HG03521 (cell line): Measurements from ENCODE around the gene TMEM121B.
A peak's percentile ranks its signal among the peaks of the same experiment; 100 is the strongest.
"Not testable (repeated sequence)": the region's sequence is repeated elsewhere in the genome, so short reads cannot be mapped to it uniquely, and the experiment has no call there.

Experiments
- ATAC-seq: cut with Tn5 transposase; IDR thresholded peaks from one replicate; pipeline ENCODE4 v1.9.1; 2021; ENCODE audit warnings: mild to moderate bottlenecking, moderate library complexity; ENCODE audit not compliant: unreplicated experiment

TMEM121B gene

GRCh38 chr22:17121233-17122195 is at the start of gene TMEM121B:
Gene TMEM121B (minus strand): TSS chr22:17121360. CDS start chr22:17121127, 233 bp downstream.
- ATAC-seq = no peak

GRCh38 chr22:17167486-17167885 is 46.3 kb upstream of the TMEM121B start:
- no peak for ATAC-seq

GRCh38 chr22:17164392-17165024 is 43.3 kb upstream of the TMEM121B start:
- no peak for ATAC-seq

- ATAC-seq = no peak
Observed at GRCh38 chr22:17162731-17163130, 41.6 kb upstream of the TMEM121B start.

- ATAC-seq = no peak
Observed at GRCh38 chr22:17161991-17162390, 40.8 kb upstream of the TMEM121B start.

- no peak for ATAC-seq
Observed at GRCh38 chr22:17159504-17159951, 38.4 kb upstream of the TMEM121B start.

- ATAC-seq = peak; percentile 68
Observed at GRCh38 chr22:17158568-17159503, 37.7 kb upstream of the TMEM121B start, which contains the start of gene HDHD5. Gene HDHD5 (minus strand): TSS chr22:17159277. CDS start chr22:17159251, 26 bp downstream.

DNA sequence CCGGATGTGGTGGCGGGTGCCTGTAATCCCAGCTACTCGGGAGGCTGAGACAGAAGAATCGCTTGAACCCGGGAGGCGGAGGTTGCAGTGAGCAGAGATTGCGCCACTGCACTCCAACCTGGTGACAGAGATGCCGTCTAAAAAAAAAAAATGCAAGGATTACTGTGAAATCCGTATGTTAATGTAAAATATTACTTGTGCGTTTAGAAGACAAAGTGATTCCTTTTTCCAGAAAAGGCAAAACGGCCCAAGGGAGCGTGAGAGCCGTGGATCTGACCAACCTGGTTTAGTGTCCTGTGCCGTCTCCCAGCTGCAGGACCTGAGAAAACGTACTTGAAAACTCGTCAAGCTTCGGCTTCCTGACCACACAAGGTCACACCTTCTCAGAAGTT is 37.0 kb upstream of the TMEM121B start:
- no peak for ATAC-seq

DNA sequence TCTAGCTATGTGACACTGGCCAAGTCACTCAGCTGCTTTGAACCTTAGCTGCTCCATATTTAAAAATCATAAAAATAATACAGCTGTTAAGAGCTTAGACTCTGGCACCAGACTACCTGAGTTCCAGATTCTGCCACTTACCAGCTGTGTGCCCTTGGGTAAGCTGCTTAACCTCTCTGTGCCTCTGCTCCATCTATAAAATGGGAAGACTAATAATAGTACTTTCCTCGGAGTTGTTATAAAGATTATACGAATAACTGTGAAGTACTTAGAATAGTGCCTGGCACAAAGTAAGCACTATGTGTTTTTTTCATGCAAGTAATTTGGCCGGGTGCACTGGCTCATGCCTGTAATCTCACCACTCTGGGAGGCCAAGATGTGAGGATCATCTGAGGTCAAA is 36.6 kb upstream of the TMEM121B start:
- ATAC-seq = no peak

GRCh38 chr22:17155941-17156340 is 34.8 kb upstream of the TMEM121B start:
- no peak for ATAC-seq

- ATAC-seq = no peak
Observed at GRCh38 chr22:17152971-17153370, 31.8 kb upstream of the TMEM121B start.

- ATAC-seq = no peak
Observed at GRCh38 chr22:17152340-17152739, 31.2 kb upstream of the TMEM121B start.

DNA sequence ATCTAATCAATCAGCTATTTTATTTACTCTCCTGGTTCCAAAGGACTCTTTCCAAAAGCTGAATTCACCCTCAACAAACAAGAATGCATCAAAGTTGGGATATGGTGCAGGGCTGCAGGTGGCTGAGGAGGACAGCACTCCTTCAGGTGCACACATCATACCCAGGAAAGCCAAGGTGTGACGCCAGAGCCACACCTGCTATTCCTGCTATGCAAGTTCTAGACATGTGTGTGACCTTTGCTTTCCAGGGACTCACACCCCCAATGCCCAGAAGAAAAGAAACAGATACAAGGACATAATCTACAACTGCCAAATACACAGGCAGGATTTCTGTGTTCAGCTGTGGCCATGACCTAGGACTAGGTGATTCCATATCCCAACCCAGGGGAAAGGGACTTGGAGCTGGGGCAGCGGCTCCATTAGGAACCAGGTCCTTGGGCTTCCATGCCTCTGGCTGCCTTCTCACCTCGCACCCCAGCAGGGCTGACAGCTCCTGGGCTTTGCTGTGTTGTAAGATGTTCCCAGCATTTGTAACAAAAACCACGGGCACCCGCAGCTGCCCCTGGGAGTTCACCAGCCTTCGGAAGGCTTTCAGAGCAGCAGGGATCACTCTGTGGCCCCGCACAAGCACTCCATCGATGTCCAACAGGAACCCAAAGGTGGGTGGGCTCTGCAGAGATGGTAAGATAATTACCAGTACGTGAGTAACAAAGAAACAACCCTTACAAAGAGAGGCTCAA is 28.1 kb upstream of the TMEM121B start:
- ATAC-seq = no peak

DNA sequence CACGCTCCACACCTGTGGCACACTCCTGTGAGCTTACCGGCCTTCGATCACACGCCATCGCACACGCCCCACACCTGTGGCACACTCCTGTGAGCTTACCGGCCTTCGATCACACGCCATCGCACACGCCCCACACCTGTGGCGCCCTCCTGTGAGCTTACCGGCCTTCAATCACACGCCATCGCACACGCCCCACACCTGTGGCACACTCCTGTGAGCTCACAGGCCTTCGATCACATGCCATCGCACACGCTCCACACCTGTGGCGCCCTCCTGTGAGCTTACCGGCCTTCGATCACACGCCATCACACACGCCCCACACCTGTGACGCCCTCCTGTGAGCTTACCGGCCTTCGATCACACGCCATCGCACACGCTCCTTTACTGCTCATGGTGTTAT is 26.3 kb upstream of the TMEM121B start:
- not testable (repeated sequence) for ATAC-seq

DNA sequence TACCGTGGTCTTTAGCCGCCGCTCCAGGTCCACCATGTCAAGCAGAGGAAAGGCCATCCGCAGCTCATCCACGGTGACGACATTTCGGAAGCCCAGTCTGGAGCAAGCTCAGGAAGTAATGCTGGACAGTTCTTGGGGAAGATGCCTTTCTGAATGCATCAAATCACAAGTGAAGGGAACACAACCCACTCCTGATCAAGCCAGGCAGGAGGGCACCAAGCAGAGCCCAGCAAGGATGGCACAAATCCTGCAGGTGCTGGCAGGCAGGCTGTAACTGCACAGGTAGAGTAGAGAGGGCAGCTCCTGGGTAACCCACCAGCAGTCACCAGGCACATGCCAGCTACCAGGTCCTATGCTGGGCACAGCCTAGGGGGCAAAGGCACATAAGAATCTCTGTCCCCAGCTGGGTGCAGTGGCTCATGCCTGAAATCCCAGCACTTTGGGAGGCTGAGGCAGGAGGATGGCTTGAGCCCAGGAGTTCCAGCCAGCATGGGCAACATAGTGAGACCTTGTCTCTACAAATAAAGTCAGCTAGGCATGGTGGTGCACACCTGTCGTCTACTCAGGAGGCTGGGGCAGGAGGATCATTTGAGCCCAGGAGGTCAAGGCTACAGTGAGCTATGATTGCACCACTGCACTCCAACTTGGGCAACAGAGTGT is 24.0 kb upstream of the TMEM121B start:
- no peak for ATAC-seq

DNA sequence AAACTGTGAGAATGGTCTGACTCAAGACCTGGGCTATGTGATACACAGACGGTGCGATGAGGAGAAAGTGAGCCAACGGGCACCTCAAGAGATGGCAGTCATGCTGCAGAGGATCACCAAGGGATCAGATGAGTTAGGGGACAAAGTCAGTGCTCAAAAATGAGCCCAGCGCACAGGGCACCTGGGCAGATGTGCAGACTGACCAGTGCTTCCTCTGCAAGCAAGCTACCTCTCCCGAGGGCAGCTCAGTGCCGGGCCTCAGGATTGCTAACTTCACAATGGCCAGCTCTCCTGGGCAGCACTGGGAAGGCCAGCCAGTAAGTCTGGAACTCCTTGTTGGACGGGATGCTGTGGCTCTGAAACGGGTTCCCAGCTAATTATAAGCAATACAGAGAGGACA is 22.7 kb upstream of the TMEM121B start:
- no peak for ATAC-seq

- no peak for ATAC-seq
Observed at GRCh38 chr22:17143101-17143500, 21.9 kb upstream of the TMEM121B start.

- no peak for ATAC-seq
Observed at GRCh38 chr22:17140826-17141766, 19.9 kb upstream of the TMEM121B start.
